22Rv1 (cell line): ENCODE results near the gene RERE.

Source experiments
- CTCF ChIP-seq: fragments of 450-650 bp; IDR thresholded peaks from 2 replicates; pipeline ENCODE4 v1.5.1; 2017; ENCODE audit warnings: mild to moderate bottlenecking
- ZFX ChIP-seq: fragments of 450-650 bp; IDR thresholded peaks from 2 replicates; pipeline ENCODE4 v1.6.1; 2017; ENCODE audit warnings: antibody characterized with exemption, borderline replicate concordance

GRCh38 chr1:8503842-8504241, 313.6 kb downstream of the RERE start:
- TF ChIP-seq CTCF, result no peak
- TF ChIP-seq ZFX, result no peak
